ENCODE measurements around the gene ERVH48-1. TPM values are rescaled to one million over a fixed set of nuclear protein-coding genes. Genes with fewer than 3 reads are reported as not detected.
"Not testable (repeated sequence)": the region's sequence is repeated elsewhere in the genome, so short reads cannot be mapped to it uniquely, and the experiment has no call there.

Gene ERVH48-1
- total and polyA plus RNA-seq, 12 donors: not detected

DNA sequence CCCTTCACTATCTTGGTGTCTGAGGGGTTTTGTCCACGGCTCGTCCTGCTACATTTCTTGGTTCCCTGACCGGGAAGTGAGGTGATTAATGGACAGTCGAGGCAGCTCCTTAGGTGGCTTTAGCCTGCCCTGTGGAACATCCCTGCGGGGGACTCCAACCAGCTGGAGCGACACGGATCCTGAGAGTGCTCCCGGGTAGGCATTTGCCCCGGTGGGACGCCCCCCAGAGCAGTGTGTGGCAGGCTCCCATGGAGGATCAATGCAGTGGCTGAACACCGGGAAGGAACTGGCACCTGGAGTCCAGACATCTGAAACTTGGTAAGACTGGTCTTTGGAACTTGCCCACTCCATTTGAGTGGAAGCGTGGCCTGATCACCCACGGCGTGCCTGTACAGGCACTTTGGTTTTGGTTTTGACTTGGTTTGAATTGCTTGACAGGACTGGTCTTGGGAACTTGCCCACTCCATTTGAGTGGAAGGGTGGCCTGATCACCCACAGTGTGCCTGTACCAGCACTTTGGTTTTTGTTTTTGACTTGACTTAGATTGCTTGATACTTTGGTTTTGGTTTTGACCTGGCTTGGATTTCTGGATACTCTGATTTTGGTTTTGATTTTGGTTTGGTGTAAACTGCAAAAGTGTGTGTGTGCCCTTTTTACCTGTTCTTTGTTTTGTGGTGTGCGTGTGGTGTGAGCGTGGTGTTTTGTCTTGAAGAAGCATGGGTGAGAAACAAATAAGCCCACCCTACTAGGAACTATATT lies 7.1 kb upstream of the ERVH48-1 start:
- intact Hi-C loops (cut with DNase I); H3K4me3 ChIP-seq; H3K9me3 ChIP-seq (replicated peaks in 1 of 3); H3K36me3 ChIP-seq (replicated peaks in 1 of 2); H3K27ac ChIP-seq; H3K4me1 ChIP-seq (replicated peaks in 1 of 2); DNase-seq; H3K27me3 ChIP-seq: not testable (repeated sequence)
- 90 to 93% (median 91%) methylated on average over 9 to 16 of the region's 16 CpGs for WGBS, 4 donors

DNA sequence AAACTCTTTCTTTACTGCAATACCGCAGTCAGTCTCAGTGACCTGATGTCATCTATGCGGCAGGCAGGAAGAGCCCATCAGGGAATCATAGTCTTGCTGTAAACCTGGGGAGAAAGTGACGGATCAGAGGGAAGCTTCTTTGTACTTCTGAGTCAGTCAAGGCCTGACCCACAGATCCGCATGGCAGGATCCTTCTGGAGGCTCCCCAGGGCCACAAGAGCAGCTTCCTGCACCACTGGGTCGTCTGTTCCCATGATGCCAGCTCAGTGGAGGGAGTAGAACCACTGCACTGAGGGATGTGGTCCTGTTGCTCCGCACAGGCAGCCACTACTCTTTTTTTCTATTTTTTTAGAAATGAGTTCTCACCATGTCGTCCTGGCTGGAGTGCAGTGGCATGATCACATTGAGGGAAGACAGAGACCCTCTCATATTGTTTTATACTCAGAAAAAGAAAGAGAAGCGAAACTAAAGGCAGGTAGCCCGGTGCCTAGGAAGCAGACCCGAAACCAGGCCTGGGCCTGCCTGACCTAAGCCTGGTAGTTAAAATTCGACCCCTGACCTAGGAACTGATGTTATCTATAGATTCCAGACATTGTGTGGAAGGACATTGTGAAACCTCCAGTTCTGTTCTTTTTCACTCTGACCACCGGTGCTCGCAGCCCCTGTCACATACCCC lies 6.3 kb upstream of the ERVH48-1 start:
- Histone ChIP-seq H3K27ac (no peak overlapping the region), H3K4me1 (replicated peaks in 1 of 2) (no peaks in the 10 kb centered on the region), H3K36me3 (replicated peaks in 1 of 2) (no peaks in the 10 kb centered on the region), H3K27me3 (no peaks in the 10 kb centered on the region), H3K9me3 (replicated peaks in 1 of 3) (no peaks in the 10 kb centered on the region), H3K4me3 (no peak overlapping the region)
- no peak for DNase-seq
- WGBS, 4 donors: 88% methylated on average over 13 of the region's 13 CpGs
- intact Hi-C loops (cut with DNase I): no loop called here
- TF ChIP-seq POLR2A (IDR thresholded peaks at IDR 0.05): no peak
- TF ChIP-seq, protein P1, sequence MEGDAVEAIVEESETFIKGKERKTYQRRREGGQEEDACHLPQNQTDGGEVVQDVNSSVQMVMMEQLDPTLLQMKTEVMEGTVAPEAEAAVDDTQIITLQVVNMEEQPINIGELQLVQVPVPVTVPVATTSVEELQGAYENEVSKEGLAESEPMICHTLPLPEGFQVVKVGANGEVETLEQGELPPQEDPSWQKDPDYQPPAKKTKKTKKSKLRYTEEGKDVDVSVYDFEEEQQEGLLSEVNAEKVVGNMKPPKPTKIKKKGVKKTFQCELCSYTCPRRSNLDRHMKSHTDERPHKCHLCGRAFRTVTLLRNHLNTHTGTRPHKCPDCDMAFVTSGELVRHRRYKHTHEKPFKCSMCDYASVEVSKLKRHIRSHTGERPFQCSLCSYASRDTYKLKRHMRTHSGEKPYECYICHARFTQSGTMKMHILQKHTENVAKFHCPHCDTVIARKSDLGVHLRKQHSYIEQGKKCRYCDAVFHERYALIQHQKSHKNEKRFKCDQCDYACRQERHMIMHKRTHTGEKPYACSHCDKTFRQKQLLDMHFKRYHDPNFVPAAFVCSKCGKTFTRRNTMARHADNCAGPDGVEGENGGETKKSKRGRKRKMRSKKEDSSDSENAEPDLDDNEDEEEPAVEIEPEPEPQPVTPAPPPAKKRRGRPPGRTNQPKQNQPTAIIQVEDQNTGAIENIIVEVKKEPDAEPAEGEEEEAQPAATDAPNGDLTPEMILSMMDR (IDR thresholded peaks at IDR 0.05): no peak

DNA sequence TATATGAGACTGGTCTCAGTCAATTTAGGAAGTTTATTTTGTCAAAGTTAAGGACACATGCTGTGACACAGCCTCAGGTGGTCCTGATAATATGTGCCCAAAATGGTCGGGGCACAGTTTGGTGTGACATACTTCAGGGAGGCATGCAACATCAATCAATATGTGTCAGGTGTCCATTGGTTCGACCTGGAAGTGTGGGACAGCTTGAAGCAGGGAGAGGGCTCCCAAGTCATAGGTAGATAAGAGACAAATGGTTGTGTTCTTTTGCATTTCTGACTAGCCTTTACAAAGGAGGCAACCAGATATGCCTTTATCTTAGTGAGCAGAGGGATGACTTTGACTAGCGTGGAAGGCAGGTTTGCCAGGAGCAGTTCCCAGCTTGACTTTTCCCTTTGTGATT lies 4.5 kb upstream of the ERVH48-1 start:
- H3K27ac ChIP-seq: no peak overlapping the region
- 56 to 94% (median 78%) methylated on average over 3 of the region's 3 CpGs for WGBS, 4 donors
- H3K36me3 ChIP-seq (replicated peaks in 1 of 2): no peaks in the 10 kb centered on the region
- TF ChIP-seq, protein P1 (IDR thresholded peaks at IDR 0.05): no peak
- H3K4me1 ChIP-seq (replicated peaks in 1 of 2): no peaks in the 10 kb centered on the region
- no peak for DNase-seq
- intact Hi-C loops (cut with DNase I): no loop called here
- no peaks in the 10 kb centered on the region for H3K27me3 ChIP-seq
- H3K9me3 ChIP-seq (replicated peaks in 1 of 3): no peaks in the 10 kb centered on the region
- no peak overlapping the region for H3K4me3 ChIP-seq

DNA sequence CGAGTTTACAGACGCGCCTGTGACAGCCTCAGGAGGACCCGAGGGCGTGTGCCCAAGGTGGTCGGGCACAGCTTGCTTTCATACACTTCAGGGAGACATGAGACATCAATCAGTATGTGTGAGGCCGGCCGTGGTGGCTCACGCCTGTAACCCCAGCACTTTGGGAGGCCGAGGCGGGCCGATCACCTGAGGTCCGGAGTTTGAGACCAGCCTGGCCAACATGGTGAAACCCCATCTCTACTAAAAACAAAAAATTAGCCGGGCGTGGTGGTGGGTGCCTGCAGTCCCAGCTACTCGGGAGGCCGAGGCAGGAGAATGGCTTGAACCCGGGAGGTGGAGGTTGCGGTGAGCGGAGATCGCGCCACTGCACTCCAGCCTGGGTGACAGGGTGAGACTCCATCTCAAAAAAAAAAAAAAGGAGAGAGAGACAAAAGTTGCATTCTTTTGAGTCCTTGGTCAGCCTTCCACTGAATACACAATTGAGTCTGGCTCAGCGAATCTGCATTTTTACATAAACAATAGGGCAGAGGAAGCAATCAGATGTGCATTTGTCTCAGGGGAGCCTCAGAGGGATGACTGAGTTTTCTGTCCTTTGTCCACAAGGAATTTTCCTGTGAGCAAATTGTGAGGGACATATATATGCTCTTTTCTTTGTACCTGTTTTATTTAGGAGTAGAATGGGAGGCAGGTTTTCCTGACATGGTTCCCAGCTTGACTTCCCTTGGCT lies 2.2 kb upstream of the ERVH48-1 start:
- DNase-seq; intact Hi-C loops (cut with DNase I); H3K4me1 ChIP-seq (replicated peaks in 1 of 2): not testable (repeated sequence)

DNA sequence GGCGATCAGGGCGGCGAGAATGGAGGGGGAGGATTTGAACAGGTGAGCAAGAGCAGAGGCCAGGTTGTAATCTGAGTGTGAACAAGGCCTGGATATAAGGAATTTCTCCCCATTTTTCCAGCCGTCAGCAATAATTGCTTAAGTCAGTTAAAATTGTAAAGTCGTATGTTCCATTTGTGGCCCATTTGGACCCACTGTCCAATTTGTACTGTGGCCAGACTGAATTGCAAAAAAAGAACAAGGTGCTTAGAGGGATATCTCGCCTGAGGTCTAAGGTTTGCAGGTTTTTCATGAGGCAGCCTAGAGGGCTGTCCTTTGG lies 1.0 kb downstream of the ERVH48-1 start:
- Histone ChIP-seq H3K4me3 (no peak overlapping the region), H3K36me3 (replicated peaks in 1 of 2) (no peaks in the 10 kb centered on the region), H3K27ac (no peak overlapping the region), H3K4me1 (replicated peaks in 1 of 2) (no peaks in the 10 kb centered on the region), H3K9me3 (replicated peaks in 1 of 3) (no peaks in the 10 kb centered on the region), H3K27me3 (no peaks in the 10 kb centered on the region)
- intact Hi-C loops (cut with DNase I): loop anchor here in 1 of 2 donors (5.0 kb wide), 1 partner anchor 43 kb away; no protein-coding TSS in a partner anchor
- WGBS, 4 donors: 89 to 92% (median 90%) methylated on average over 6 of the region's 6 CpGs
- no peak for TF ChIP-seq POLR2A (IDR thresholded peaks at IDR 0.05)
- TF ChIP-seq, protein P1 (IDR thresholded peaks at IDR 0.05): no peak
- DNase-seq: no peak

More for the DNA sequence above, 2.2 kb upstream of the ERVH48-1 start:
- not testable (repeated sequence) for H3K4me3 ChIP-seq; H3K9me3 ChIP-seq (replicated peaks in 1 of 3); H3K36me3 ChIP-seq (replicated peaks in 1 of 2); H3K27me3 ChIP-seq; H3K27ac ChIP-seq
- WGBS, 4 donors: 92 to 94% (median 93%) methylated on average over 18 to 23 of the region's 23 CpGs
